GM12875 (cell line): ENCODE measurements around the gene VCL.

ENCODE experiments used
- H3K4me3 ChIP-seq: one replicate; pipeline ENCODE4 v1.5.1; 2011; ENCODE audit warnings: low read depth, low read length, control low read depth
- CTCF ChIP-seq: IDR thresholded peaks from 2 replicates; pipeline ENCODE4 v1.5.1; 2011; ENCODE audit warnings: low read depth, mild to moderate bottlenecking, control low read depth, inconsistent platforms, low read length, moderate library complexity, borderline replicate concordance; ENCODE audit not compliant: insufficient read depth

The VCL gene

GRCh38 chr10:73989594-73990150 lies 8.2 kb upstream of the VCL start:
- no peak overlapping the region for H3K4me3 ChIP-seq

GRCh38 chr10:73991203-73991883 lies 6.6 kb upstream of the VCL start:
- H3K4me3 ChIP-seq = no peak overlapping the region
- TF ChIP-seq CTCF = no peak

More at GRCh38 chr10:73989594-73990150, 8.2 kb upstream of the VCL start:
- TF ChIP-seq CTCF = no peak

GRCh38 chr10:73991884-73992245 lies 6.1 kb upstream of the VCL start:
- no peak for TF ChIP-seq CTCF
- no peak overlapping the region for H3K4me3 ChIP-seq

- no peak for TF ChIP-seq CTCF
- H3K4me3 ChIP-seq = no peak overlapping the region
Observed at GRCh38 chr10:73992899-73993788, 4.8 kb upstream of the VCL start.

- no peak for TF ChIP-seq CTCF
- H3K4me3 ChIP-seq = no peak overlapping the region
Observed at GRCh38 chr10:73995035-73995358, 2.9 kb upstream of the VCL start.

- TF ChIP-seq CTCF = no peak
- H3K4me3 ChIP-seq = peak overlapping the region; percentile 95
Observed at GRCh38 chr10:73997461-73997786, 492 bp upstream of the VCL start.

GRCh38 chr10:73998623-73998928 lies 660 bp downstream of the VCL start:
- H3K4me3 ChIP-seq = peak overlapping the region; percentile 95
- no peak for TF ChIP-seq CTCF
